GF-D8 (cell line): ENCODE data around the gene TXNRD2.
"Not testable (repeated sequence)": the region's sequence is repeated elsewhere in the genome, so short reads cannot be mapped to it uniquely, and the experiment has no call there.

Experiments
- DNase-seq: peaks from one replicate; lab custom pipeline; 2025; lab: John Stamatoyannopoulos, UW

The TXNRD2 gene

DNA sequence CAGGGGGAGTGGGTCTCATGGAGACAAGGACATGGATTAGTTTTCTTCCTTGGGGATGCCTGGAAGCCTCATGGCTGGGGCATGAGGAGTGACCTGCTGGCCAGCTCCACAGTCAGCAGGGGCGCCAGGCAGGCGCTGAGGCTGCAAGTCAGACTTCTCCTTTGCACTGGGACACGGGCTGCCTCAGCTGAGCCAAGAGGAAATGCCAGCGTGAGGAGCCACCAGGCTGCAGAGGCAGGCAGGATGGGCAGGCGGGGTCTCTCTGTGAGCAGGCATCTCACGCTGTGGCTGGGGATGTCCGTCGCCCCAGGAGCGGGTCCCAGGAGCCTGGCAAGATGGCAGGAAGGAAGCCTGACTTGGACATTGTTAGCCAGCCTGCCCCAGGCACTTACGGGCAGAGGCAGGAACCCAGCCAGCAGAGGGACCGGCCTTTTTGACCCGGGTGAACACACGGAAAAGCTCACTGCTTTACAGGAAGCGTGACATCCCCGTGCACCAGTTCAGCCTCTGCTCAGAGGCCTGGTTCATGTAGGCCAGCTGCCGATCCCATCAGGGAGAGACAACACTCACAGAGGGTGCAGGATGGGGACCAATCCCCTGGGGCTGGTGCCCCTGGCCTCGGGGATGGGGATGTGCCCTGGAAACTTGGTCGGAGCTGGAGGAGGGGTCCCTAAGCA lies 97.1 kb downstream of the TXNRD2 start:
- DNase-seq = peak; percentile 65

GRCh38 chr22:19843857-19844376 lies 97.7 kb downstream of the TXNRD2 start:
- DNase-seq = no peak

GRCh38 chr22:19843107-19843856 lies 98.3 kb downstream of the TXNRD2 start:
- no peak for DNase-seq

GRCh38 chr22:19842393-19843106 lies 99.1 kb downstream of the TXNRD2 start:
- no peak for DNase-seq

GRCh38 chr22:19841641-19842392 lies 99.8 kb downstream of the TXNRD2 start:
- no peak for DNase-seq

GRCh38 chr22:19840955-19841640 lies 100.5 kb downstream of the TXNRD2 start:
- no peak for DNase-seq

GRCh38 chr22:19840059-19840458 lies 101.6 kb downstream of the TXNRD2 start:
- DNase-seq = no peak

- no peak for DNase-seq
These were observed 103.7 kb downstream of the TXNRD2 start for GRCh38 chr22:19837915-19838314.

DNA sequence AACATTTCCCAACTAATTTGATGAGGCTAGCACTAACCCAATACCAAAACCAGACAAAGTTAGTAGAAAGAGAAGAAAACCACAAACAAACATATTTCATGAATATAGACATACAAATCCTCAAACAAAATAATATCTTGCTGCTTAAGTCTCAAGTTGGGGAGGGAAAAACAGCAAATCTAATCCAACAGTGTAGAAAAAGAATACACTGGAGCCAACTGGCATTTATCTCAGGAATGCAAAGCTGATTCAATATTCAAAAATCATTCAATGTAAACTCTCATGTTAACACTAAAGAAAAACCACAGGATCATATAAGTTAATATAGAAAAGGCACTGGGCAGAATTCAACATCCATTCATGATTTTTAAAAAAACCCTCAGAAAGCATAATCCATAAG lies 105.1 kb downstream of the TXNRD2 start:
- DNase-seq = no peak

DNA sequence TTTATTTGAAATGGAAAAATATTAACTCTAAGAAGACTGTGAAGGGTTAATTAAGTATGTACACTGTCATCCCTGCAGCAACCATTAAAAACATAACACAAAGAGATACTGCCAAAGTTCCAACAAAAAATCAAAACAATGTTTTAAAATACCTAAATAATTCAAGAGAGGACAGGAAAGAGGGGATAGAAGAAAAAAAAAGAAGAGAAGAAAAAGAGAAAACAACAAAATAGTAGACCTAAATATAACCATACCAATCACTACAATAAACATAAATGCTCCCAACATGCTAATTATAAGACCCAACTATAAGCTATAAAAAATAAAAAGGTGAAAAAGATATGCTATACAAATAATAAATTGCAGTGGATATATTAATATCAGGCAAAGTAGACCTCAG lies 107.0 kb downstream of the TXNRD2 start:
- DNase-seq = no peak

- not testable (repeated sequence) for DNase-seq
These were observed 108.3 kb downstream of the TXNRD2 start for GRCh38 chr22:19833327-19833726.

GRCh38 chr22:19832476-19833108 lies 109.0 kb downstream of the TXNRD2 start:
- DNase-seq = no peak

- DNase-seq = not testable (repeated sequence)
These were observed 109.6 kb downstream of the TXNRD2 start for GRCh38 chr22:19831979-19832378.

DNA sequence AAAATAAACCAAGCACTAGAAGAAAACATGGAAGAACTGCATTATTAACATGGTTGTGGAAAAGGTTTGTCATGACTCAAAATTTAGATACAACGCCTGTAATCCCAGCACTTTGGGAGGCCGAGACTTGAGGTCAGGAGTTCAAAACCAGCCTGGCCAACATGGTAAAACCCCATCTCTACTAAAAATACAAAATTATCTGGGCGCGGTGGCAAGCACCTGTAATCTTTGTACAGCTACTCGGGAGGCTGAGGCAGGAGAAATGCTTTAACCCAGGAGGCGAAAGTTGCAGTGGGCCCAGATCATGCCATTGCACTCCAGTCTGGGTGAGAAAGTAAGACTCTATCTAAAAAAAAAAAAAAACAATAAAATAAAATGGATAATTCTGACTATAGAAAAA lies 110.6 kb downstream of the TXNRD2 start:
- no peak for DNase-seq

- no peak for DNase-seq
These were observed 113.6 kb downstream of the TXNRD2 start for GRCh38 chr22:19828035-19828401.

DNA sequence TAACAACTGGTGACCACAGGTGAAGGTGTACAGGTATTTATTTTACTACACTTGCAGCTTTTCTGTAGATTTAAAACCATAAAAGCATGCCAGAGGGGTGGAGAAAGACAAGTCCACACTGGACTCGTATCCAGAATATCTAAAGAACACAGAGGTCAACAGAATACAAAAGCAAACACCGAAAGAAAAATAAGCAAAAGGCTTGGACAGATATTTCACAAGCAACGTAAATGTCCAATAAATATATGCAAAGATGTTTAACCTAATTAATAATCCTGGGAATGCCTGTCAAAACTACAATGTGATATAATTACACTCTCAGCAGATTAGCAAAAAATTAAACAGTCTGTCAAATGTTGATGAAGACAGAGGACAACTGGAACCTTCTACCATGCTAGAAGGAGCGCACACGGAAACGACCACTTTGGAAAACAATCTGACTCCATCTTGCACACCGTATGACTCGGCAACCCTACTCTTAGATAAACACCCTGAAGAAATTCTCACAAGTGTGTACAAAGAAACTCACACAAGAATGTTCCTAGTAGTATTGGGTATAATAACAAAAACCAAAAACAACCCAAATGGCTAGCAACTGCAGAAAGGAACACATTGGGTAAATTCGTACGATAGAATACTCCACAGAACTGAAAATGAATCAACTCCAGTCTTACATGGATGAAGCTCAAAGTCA lies 114.1 kb downstream of the TXNRD2 start:
- DNase-seq = no peak

GRCh38 chr22:19826619-19826950 lies 115.0 kb downstream of the TXNRD2 start:
- no peak for DNase-seq

GRCh38 chr22:19825904-19826618 lies 115.6 kb downstream of the TXNRD2 start:
- DNase-seq = no peak
